GM19463 (cell line): ENCODE data around the gene WDFY4.

ENCODE experiments used
- ATAC-seq: cut with Tn5 transposase; IDR thresholded peaks from one replicate; pipeline ENCODE4 v1.9.1; 2021; ENCODE audit warnings: mild to moderate bottlenecking, moderate library complexity; ENCODE audit not compliant: unreplicated experiment

WDFY4 gene

GRCh38 chr10:48805848-48806247 is 121.2 kb downstream of the WDFY4 start:
- ATAC-seq: no peak

DNA sequence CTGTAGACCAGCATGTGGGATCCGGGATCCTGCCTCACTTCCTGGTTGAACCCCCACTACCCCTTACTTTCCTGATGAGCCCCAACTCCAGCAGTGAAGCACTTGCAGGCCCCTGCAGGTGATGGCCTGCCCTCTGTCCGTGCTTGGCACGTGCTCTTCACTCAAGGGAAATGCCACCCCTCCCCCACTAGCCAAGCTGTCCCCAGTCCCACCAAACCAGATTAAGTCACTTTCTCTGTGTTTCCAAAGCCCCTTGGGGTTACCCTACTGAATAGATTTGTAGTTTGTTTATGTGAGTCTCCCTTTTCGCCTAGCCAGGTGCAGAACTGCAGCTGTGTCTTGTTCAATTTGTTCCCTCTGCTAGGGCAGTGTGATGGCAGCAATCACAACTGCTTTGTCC is 121.7 kb downstream of the WDFY4 start:
- ATAC-seq: no peak

DNA sequence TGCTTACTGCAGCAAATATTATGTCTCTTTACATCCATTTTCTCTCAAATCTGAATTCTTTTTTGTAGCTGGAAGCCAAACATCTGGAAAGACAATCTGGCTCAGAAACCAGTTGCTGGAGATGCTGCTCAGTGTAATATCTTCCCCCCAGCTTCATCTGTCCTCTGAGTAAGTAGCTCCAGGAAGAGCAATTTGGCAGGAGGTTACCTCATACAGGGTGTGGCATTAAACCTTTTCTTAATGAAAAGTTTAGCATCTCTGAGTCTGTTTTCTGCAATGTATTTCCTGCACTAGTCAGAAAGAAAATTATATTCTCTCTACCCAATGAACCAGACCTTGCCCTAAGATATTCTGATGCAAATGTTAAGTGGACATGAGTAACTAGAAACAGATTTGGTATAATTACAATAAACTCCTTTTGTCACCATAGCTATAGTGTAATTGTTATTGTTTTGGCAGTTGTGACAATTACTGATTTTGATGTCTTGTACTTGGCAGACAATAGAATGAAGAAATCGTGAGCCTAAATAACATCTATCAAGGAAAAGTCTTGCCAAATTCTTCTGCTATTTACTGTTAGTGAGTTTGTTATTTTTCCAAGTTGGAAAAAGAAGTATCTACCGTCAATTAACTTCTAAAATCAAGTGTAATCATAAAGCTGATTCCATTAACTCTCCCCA is 123.3 kb downstream of the WDFY4 start:
- no peak for ATAC-seq

DNA sequence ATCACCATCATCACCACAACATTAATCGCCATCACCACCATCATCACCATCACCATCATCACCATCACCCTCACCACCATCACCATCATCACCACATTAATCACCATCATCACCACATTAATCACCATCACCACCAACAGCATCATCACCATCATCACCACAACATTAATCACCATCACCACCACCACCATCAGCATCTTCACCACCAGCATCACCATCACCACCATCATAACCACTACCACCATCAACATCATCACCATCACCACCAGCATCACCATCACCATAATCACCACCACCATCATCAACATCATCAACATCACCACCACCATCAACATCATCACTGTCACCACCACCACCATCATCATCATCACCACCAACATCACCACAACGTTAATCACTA is 124.6 kb downstream of the WDFY4 start:
- ATAC-seq: no peak

DNA sequence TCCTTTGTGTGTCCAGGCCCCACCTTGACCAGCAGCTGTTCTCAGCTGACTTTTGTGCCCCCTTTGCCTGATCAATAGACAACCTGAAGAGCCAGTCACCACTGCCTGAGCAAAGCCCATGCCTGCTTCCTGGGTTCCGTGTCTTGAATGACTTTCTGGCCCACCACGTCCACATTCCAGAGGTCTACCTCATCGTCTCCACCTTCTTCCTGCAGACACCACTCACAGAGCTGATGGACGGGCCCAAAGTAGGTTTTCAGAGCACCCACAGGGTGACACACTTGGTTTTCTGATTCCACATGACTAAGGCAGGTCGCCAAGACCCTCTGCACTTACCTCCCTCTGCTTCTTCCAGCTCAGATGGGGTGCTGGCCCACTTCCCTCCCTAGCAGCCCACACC is 126.8 kb downstream of the WDFY4 start:
- ATAC-seq: no peak

GRCh38 chr10:48811917-48812316 is 127.2 kb downstream of the WDFY4 start:
- ATAC-seq: no peak

- ATAC-seq: no peak
These were observed 128.6 kb downstream of the WDFY4 start for GRCh38 chr10:48813291-48813690.

- no peak for ATAC-seq
These were observed 129.2 kb downstream of the WDFY4 start for GRCh38 chr10:48813825-48814224.

DNA sequence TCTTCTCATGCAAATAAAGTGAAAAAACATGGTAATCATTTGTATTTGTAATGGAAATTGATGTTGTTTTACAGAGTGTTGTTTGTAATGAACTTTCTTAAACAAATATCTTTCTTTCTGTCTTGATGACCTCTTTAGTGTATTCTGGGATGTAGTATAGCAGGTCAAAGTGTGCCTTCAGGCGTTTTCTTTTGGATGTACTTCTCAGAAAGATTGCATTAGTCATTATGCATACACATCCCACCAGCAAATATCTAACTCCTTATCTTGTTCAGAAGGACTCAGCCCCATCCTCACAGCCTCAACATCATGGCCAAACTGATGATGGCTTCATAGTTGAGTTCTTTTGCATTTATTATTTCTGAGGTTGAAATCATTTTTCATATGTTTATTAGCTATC is 130.3 kb downstream of the WDFY4 start:
- no peak for ATAC-seq

- no peak for ATAC-seq
These were observed 132.5 kb downstream of the WDFY4 start for GRCh38 chr10:48817141-48817540.

- ATAC-seq: no peak
These were observed 133.4 kb downstream of the WDFY4 start for GRCh38 chr10:48818081-48818480.

DNA sequence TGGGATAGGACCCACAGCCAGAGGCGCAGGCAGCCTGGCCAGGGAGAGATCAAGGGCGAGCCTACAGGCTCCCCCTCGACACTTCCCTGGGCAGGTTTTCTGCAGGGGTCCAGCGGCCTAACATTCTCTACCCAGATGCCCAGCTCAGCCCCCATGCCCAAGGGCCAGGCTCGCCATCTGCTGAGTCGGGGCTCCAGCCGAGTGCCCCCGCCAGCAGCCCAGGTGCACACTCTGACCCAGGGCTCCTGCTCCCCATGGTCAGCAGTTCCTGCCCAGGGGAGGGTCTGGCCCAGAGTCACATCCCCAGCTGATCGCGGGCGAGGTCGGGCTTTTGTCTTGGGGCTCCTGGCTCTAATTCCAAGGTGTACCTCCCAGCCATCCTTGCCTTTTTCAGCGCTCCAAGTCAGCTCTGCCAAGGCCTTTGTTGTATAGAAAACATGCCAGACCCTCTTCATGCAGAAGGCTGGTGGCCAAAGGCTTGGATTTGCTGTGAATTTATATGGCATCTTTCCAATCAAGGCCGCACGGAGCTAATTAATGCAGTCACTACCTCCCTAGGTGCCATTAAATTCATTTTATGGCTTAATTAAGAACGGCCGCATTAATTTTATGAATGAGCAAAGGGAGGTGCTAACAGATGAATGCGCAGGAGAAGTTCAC is 134.3 kb downstream of the WDFY4 start:
- no peak for ATAC-seq

- no peak for ATAC-seq
These were observed 135.1 kb downstream of the WDFY4 start for GRCh38 chr10:48819783-48820182.

GRCh38 chr10:48820231-48820630 is 135.6 kb downstream of the WDFY4 start:
- ATAC-seq: no peak

GRCh38 chr10:48820699-48821098 is 136.0 kb downstream of the WDFY4 start:
- no peak for ATAC-seq

GRCh38 chr10:48821111-48821510 is 136.4 kb downstream of the WDFY4 start:
- ATAC-seq: no peak

GRCh38 chr10:48821692-48822091 is 137.0 kb downstream of the WDFY4 start:
- no peak for ATAC-seq

DNA sequence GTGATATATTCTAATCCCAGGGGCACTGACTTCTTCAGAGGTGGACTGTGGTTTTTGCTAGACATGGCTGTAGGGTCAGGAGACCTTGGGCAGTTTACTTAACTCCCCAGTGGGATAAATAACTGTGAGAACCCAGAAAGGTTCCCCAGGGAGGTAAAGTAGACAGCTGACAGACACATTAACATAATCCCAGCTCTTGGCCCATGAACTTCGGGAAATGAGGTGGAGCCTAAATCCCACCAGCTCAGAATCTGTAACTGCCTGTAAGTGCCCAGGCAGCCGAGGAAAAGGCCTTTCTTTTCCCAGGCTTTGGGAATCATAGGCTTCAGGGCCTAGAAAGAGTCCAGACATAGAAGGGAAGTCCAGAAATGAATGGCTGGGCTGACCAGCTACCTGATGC is 149.0 kb downstream of the WDFY4 start:
- ATAC-seq: no peak

GRCh38 chr10:48834189-48834965 is 149.7 kb downstream of the WDFY4 start:
- ATAC-seq: no peak

DNA sequence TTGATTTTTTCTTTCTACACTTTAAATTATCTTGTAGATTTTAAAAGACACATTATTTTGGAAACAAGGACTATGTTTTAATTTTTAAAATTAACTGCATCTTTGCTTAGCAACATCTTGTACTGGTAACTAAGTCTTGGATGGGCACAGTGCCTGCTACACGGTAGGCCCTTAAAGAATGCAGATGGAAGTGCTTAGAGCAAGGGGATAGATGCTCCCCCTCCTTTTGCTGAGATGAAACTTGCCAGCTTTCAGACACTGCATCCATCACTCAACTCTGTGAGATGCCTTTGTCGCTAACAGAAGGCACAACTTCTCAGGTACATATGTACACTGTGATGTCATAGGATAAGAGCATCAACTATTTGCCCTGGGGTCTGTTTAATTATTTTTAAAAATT is 151.1 kb downstream of the WDFY4 start:
- ATAC-seq: no peak

DNA sequence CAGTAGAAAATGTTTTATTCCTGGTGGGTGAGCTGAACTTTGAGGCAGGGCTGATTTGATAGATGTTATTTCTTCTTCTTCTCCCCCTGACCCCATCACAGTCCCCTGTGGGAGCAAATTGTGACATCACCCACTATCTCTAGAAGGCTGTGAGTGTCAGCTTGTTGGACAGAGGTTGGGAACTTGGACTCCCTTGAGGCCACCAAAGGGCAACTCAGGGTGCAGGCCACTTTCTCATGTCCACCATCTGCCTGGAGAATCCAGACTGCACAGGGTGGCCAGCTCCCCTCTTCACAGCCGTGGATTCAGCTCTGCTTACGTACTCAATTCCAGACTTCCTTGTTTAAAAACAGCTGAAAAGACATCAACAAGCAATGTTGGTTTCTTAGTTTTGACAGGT is 151.9 kb downstream of the WDFY4 start:
- no peak for ATAC-seq

- no peak for ATAC-seq
These were observed 154.2 kb downstream of the WDFY4 start for GRCh38 chr10:48838834-48839233.
